Measurements from ENCODE around the gene IL3.

- TF ChIP-seq CTCF (IDR thresholded peaks at IDR 0.05; ENCODE audit: poor library complexity) (no peak), EZH2 (IDR thresholded peaks at IDR 0.05; ENCODE audit: borderline replicate concordance) (no peak), EZH2phosphoT487 (IDR thresholded peaks at IDR 0.05; ENCODE audit: low read depth, severe bottlenecking, unreplicated experiment) (no peak)
Measured at GRCh38 chr5:132076202-132076830, 15.9 kb downstream of the IL3 start.

All from hepatocyte (in vitro differentiated cells).